SK-N-SH treated with all-trans-retinoic acid at 6 μM for 48 hours (cell line): ENCODE data around the gene FGGY.

Experiments used
- ATAC-seq: fragments of 200-7000 bp; cut with Tn5 transposase; 3 replicates; pipeline ENCODE4 v1.9.1; 2020; ENCODE audit warnings: mild to moderate bottlenecking, moderate library complexity
- ARNTL ChIP-seq: fragments of 450-650 bp; formaldehyde crosslinking; IDR thresholded peaks from 2 replicates; pipeline ENCODE4 v1.5.0; 2020; ENCODE audit warnings: low read depth, mild to moderate bottlenecking, moderate library complexity, borderline replicate concordance
- BACH2 ChIP-seq: fragments of 250-450 bp; sonication (Bioruptor Pico); IDR thresholded peaks from 2 replicates; pipeline ENCODE4 v1.9.0; 2021; ENCODE audit warnings: mild to moderate bottlenecking, borderline replicate concordance
- CREB5 ChIP-seq: fragments of 250-450 bp; sonication (Bioruptor Pico); IDR thresholded peaks from 2 replicates; pipeline ENCODE4 v1.5.1; 2020; ENCODE audit warnings: low read depth, mild to moderate bottlenecking, moderate library complexity
- CSDC2 ChIP-seq: fragments of 250-450 bp; sonication (Bioruptor Pico); IDR thresholded peaks from 2 replicates; pipeline ENCODE4 v1.5.0; 2020; ENCODE audit warnings: mild to moderate bottlenecking, moderate library complexity
- CSRNP3 ChIP-seq: fragments of 250-450 bp; sonication (Bioruptor Pico); IDR thresholded peaks from 2 replicates; pipeline ENCODE4 v1.5.1; 2021; ENCODE audit warnings: mild to moderate bottlenecking, moderate library complexity
- ESRRG ChIP-seq: fragments of 250-450 bp; sonication (Bioruptor Pico); IDR thresholded peaks from 2 replicates; pipeline ENCODE4 v1.6.1; 2021; ENCODE audit warnings: mild to moderate bottlenecking
- GLIS3 ChIP-seq: fragments of 250-450 bp; sonication (Bioruptor Pico); IDR thresholded peaks from 2 replicates; pipeline ENCODE4 v1.5.0; 2020; ENCODE audit warnings: mild to moderate bottlenecking, moderate library complexity
- ISL1 ChIP-seq: fragments of 250-450 bp; sonication (Bioruptor Pico); IDR thresholded peaks from 2 replicates; pipeline ENCODE4 v2.1.2; 2022; ENCODE audit warnings: mild to moderate bottlenecking, moderate library complexity
- OSR1 ChIP-seq: fragments of 250-450 bp; sonication (Bioruptor Pico); IDR thresholded peaks from 2 replicates; pipeline ENCODE4 v1.8.0; 2022; ENCODE audit warnings: moderate library complexity, mild to moderate bottlenecking, inconsistent platforms
- PATZ1 ChIP-seq: fragments of 250-450 bp; sonication (Bioruptor Pico); IDR thresholded peaks from 2 replicates; pipeline ENCODE4 v1.8.0; 2020; ENCODE audit warnings: mild to moderate bottlenecking, moderate library complexity, borderline replicate concordance
- POU6F1 ChIP-seq: fragments of 250-450 bp; sonication (Bioruptor Pico); IDR thresholded peaks from 2 replicates; pipeline ENCODE4 v1.8.0; 2021; ENCODE audit warnings: low read depth, mild to moderate bottlenecking, moderate library complexity, borderline replicate concordance
- PPARA ChIP-seq: fragments of 250-450 bp; sonication (Bioruptor Pico); IDR thresholded peaks from 2 replicates; pipeline ENCODE4 v1.5.0; 2020; ENCODE audit warnings: mild to moderate bottlenecking, borderline replicate concordance
- RARB ChIP-seq: fragments of 250-450 bp; sonication (Bioruptor Pico); IDR thresholded peaks from 2 replicates; pipeline ENCODE4 v1.8.0; 2021; ENCODE audit warnings: mild to moderate bottlenecking, moderate library complexity
- SNAI2 ChIP-seq: fragments of 250-450 bp; sonication (Bioruptor Pico); IDR thresholded peaks from 2 replicates; pipeline ENCODE4 v1.5.0; 2020; ENCODE audit warnings: mild to moderate bottlenecking, moderate library complexity
- TCF4 ChIP-seq: fragments of 250-450 bp; sonication (Bioruptor Pico); IDR thresholded peaks from 2 replicates; pipeline ENCODE4 v1.8.0; 2021; ENCODE audit warnings: mild to moderate bottlenecking, moderate library complexity, borderline replicate concordance
- TOX ChIP-seq: fragments of 250-450 bp; sonication (Bioruptor Pico); IDR thresholded peaks from 2 replicates; pipeline ENCODE4 v1.8.0; 2021; ENCODE audit warnings: mild to moderate bottlenecking, moderate library complexity, borderline replicate concordance
- TSHZ2 ChIP-seq: fragments of 250-450 bp; sonication (Bioruptor Pico); IDR thresholded peaks from 2 replicates; pipeline ENCODE4 v1.5.0; 2020; ENCODE audit warnings: mild to moderate bottlenecking, moderate library complexity
- ZC3H10 ChIP-seq: fragments of 250-450 bp; sonication (Bioruptor Pico); IDR thresholded peaks from 2 replicates; pipeline ENCODE4 v1.5.1; 2021; ENCODE audit warnings: mild to moderate bottlenecking, moderate library complexity
- ZFP3 ChIP-seq: fragments of 250-450 bp; sonication (Bioruptor Pico); IDR thresholded peaks from 2 replicates; pipeline ENCODE4 v1.5.0; 2020; ENCODE audit warnings: mild to moderate bottlenecking, moderate library complexity
- ZFP30 ChIP-seq: fragments of 450-650 bp; formaldehyde crosslinking; IDR thresholded peaks from 2 replicates; pipeline ENCODE4 v1.5.0; 2022; ENCODE audit warnings: mild to moderate bottlenecking, moderate library complexity
- ZNF565 ChIP-seq: fragments of 450-650 bp; formaldehyde crosslinking; conservative IDR thresholded peaks from 2 replicates; pipeline ENCODE4 v1.5.0; 2020; ENCODE audit warnings: low read depth, mild to moderate bottlenecking, moderate library complexity
- ZNF70 ChIP-seq: fragments of 450-650 bp; formaldehyde crosslinking; IDR thresholded peaks from 2 replicates; pipeline ENCODE4 v1.5.0; 2020; ENCODE audit warnings: mild to moderate bottlenecking, moderate library complexity
- ZNF8 ChIP-seq: fragments of 450-650 bp; formaldehyde crosslinking; IDR thresholded peaks from 2 replicates; pipeline ENCODE4 v1.5.0; 2020; ENCODE audit warnings: mild to moderate bottlenecking, moderate library complexity

The FGGY gene

GRCh38 chr1:59798600-59798999 lies 501.7 kb downstream of the FGGY start:
- TF ChIP-seq ZNF565, result no peak
- no peak for TF ChIP-seq ZFP3 (CRISPR knock-in tag)
- TF ChIP-seq GLIS3, result no peak
- no peak for TF ChIP-seq ZFP30 (CRISPR knock-in tag)
- TF ChIP-seq TSHZ2 (CRISPR knock-in tag), result no peak
- TF ChIP-seq ISL1 (CRISPR knock-in tag), result no peak
- no peak for TF ChIP-seq TOX (CRISPR knock-in tag)
- TF ChIP-seq BACH2, result no peak
- no peak for TF ChIP-seq RARB (CRISPR knock-in tag)
- no peak for TF ChIP-seq ARNTL
- TF ChIP-seq POU6F1, result no peak
- no peak for TF ChIP-seq ZC3H10 (CRISPR knock-in tag)
- TF ChIP-seq PATZ1 (CRISPR knock-in tag), result no peak
- no peak for TF ChIP-seq OSR1 (CRISPR knock-in tag)
- no peak for TF ChIP-seq SNAI2 (CRISPR knock-in tag)
- TF ChIP-seq ZNF70 (CRISPR knock-in tag), result no peak
- TF ChIP-seq PPARA (CRISPR knock-in tag), result no peak
- TF ChIP-seq ESRRG (CRISPR knock-in tag), result no peak
- TF ChIP-seq TCF4 (CRISPR knock-in tag), result no peak
- no peak for ATAC-seq

- ATAC-seq, result no peak
- TF ChIP-seq ISL1 (CRISPR knock-in tag), result no peak
- TF ChIP-seq POU6F1, result no peak
- TF ChIP-seq TOX (CRISPR knock-in tag), result no peak
- TF ChIP-seq SNAI2 (CRISPR knock-in tag), result no peak
- no peak for TF ChIP-seq BACH2
- no peak for TF ChIP-seq RARB (CRISPR knock-in tag)
- no peak for TF ChIP-seq CSDC2 (CRISPR knock-in tag)
- TF ChIP-seq CREB5 (CRISPR knock-in tag), result no peak
- TF ChIP-seq ZNF70 (CRISPR knock-in tag), result no peak
- no peak for TF ChIP-seq ZFP30 (CRISPR knock-in tag)
- no peak for TF ChIP-seq PATZ1 (CRISPR knock-in tag)
- no peak for TF ChIP-seq ZNF565
- no peak for TF ChIP-seq CSRNP3 (CRISPR knock-in tag)
- no peak for TF ChIP-seq ZNF8
- no peak for TF ChIP-seq GLIS3
- no peak for TF ChIP-seq TCF4 (CRISPR knock-in tag)
- TF ChIP-seq ZC3H10 (CRISPR knock-in tag), result no peak
- no peak for TF ChIP-seq ZFP3 (CRISPR knock-in tag)
These were observed 506.7 kb downstream of the FGGY start for GRCh38 chr1:59803458-59804038.
